Sigmoid colon (tissue), 4 donors: Measurements from ENCODE around the gene GPR158.

ENCODE experiments used
- CTCF ChIP-seq, 4 experiments: fragments of 450-650 bp in 3 of 4; fragments of 200-600 bp in 1 of 4; IDR thresholded peaks; one replicate each; pipeline ENCODE4 v1.5.1; 2016 to 2019; ENCODE audit warnings: antibody characterized with exemption in 4 of 4, mild to moderate bottlenecking in 3 of 4, moderate library complexity in 2 of 4
- EP300 ChIP-seq, 4 donors: sonication (generic); formaldehyde crosslinking; IDR thresholded peaks; one replicate each; pipeline ENCODE4 v1.6.1; 2017; ENCODE audit warnings: antibody characterized with exemption in 4 of 4
- POLR2A ChIP-seq, 2 donors: fragments of 450-650 bp; IDR thresholded peaks; one replicate each; pipeline ENCODE4 v1.6.1; 2016; ENCODE audit warnings: antibody characterized with exemption in 2 of 2, mild to moderate bottlenecking in 2 of 2, moderate library complexity in 2 of 2
- POLR2AphosphoS5 ChIP-seq, 4 donors: sonication (generic); formaldehyde crosslinking; IDR thresholded peaks; one replicate each; pipeline ENCODE4 v1.6.1; 2017; ENCODE audit warnings: antibody characterized with exemption in 4 of 4

- TF ChIP-seq POLR2AphosphoS5 (IDR thresholded peaks at IDR 0.05) (no peak), CTCF (IDR thresholded peaks at IDR 0.05) (no peak), POLR2A (IDR thresholded peaks at IDR 0.05) (no peak), EP300 (IDR thresholded peaks at IDR 0.05) (no peak)
Observed at GRCh38 chr10:25209618-25210017, 34.8 kb downstream of the GPR158 start.
